HepG2 (cell line): ENCODE measurements around the gene LIMCH1. TPM values are rescaled to one million over a fixed set of nuclear protein-coding genes. Genes with fewer than 3 reads are reported as not detected.

Experiments used
- ATAC-seq: fragments of 200-7000 bp; cut with Tn5 transposase; 3 replicates; pipeline ENCODE4 v1.9.1; 2020; ENCODE audit warnings: mild to moderate bottlenecking, moderate library complexity
- BruUV-seq: library from RNA; stranded (reverse); fragments of 400-500 nt; replicated peaks from 2 replicates; lab custom pipeline; 2021; lab: Mats Ljungman, UMichigan
- CTCF ChIA-PET: fragments of 300-600 bp; formaldehyde crosslinking; extraction: SDS; loops from one replicate; lab custom pipeline; 2021; ENCODE audit warnings: low total read pairs, inconsistent platforms, low intra/inter-chr PET ratio; lab: Yijun Ruan, JAX
- POLR2A ChIA-PET: fragments of 350-600 bp; sonication (Branson Sonifier 250); formaldehyde crosslinking; loops from one replicate; lab custom pipeline; 2020; ENCODE audit warnings: antibody characterized with exemption, inconsistent platforms; lab: Yijun Ruan, JAX
- DNase-seq: peaks from one replicate; pipeline ENCODE4 v3.0.0-alpha.2; 2015; ENCODE audit warnings: low spot score
- FAIRE-seq: peaks from 3 replicates; lab custom pipeline; 2011; peaks lifted over from hg19 to GRCh38; lab: Jason Lieb, UNC
- H2AFZ ChIP-seq: one replicate; pipeline ENCODE4 v1.6.1; 2011; ENCODE audit warnings: low read length, inconsistent platforms
- H3K27ac ChIP-seq: fragments of 300-600 bp; 3 replicates; pipeline ENCODE4 v1.8.0; 2011; ENCODE audit warnings: mixed run types, mild to moderate bottlenecking, mixed read lengths, low read length, inconsistent platforms; ENCODE audit not compliant: insufficient read depth; ENCODE audit errors: extremely low read length
- H3K27me3 ChIP-seq, 2 experiments: fragments of 200-600 bp in 1 of 2; 2 replicates in 1 of 2; 3 replicates in 1 of 2; pipeline versions ENCODE4 v1.6.0 to v1.8.0; 2011; ENCODE audit warnings: low read length in 2 of 2, mild to moderate bottlenecking in 2 of 2, moderate library complexity in 2 of 2, inconsistent platforms in 1 of 2; ENCODE audit not compliant: insufficient read depth in 2 of 2, control insufficient read depth in 1 of 2
- H3K36me3 ChIP-seq, 2 experiments: fragments of 200-600 bp in 1 of 2; replicated peaks in 1 of 2; 2 replicates in 1 of 2; 3 replicates in 1 of 2; pipeline versions ENCODE4 v1.5.1 to v1.8.0; 2011; ENCODE audit warnings: low read length in 2 of 2, inconsistent platforms in 1 of 2; ENCODE audit not compliant: insufficient read depth in 2 of 2, control insufficient read depth in 1 of 2
- H3K4me1 ChIP-seq: 2 replicates; pipeline ENCODE4 v1.5.1; 2012; ENCODE audit warnings: low read length, inconsistent platforms; ENCODE audit not compliant: insufficient read depth
- H3K4me2 ChIP-seq: 2 replicates; pipeline ENCODE4 v1.6.0; 2011; ENCODE audit warnings: low read depth, low read length, inconsistent platforms
- H3K4me3 ChIP-seq, 3 experiments: fragments of 200-600 bp in 1 of 3; sonication (generic), shearing (Covaris generic) in 1 of 3; replicated peaks in 1 of 3; 2 replicates each; pipeline ENCODE4 v1.5.1; 2011 to 2016; ENCODE audit warnings: low read length in 3 of 3, inconsistent platforms in 2 of 3, low read depth in 2 of 3, mild to moderate bottlenecking in 2 of 3, control low read depth in 1 of 3, mixed read lengths in 1 of 3; ENCODE audit not compliant: insufficient read depth in 1 of 3
- H3K79me2 ChIP-seq: one replicate; pipeline ENCODE4 v1.6.1; 2011; ENCODE audit warnings: low read length, inconsistent platforms; ENCODE audit not compliant: insufficient read depth
- H3K9ac ChIP-seq: 2 replicates; pipeline ENCODE4 v1.6.0; 2011; ENCODE audit warnings: mild to moderate bottlenecking, low read depth, low read length, inconsistent platforms; ENCODE audit not compliant: insufficient read depth
- H3K9me3 ChIP-seq: 2 replicates; pipeline ENCODE4 v1.5.1; 2012; ENCODE audit warnings: mild to moderate bottlenecking, low read length
- H4K20me1 ChIP-seq: 2 replicates; pipeline ENCODE4 v1.6.0; 2011; ENCODE audit warnings: inconsistent platforms, mild to moderate bottlenecking, low read length, moderate library complexity; ENCODE audit not compliant: insufficient read depth
- DPF2 ChIP-seq: sonication (generic); formaldehyde crosslinking; IDR thresholded peaks from 2 replicates; pipeline ENCODE4 v1.4.0; 2020; ENCODE audit warnings: mild to moderate bottlenecking, low read depth, missing genetic modification reagents, borderline replicate concordance
- MLXIP ChIP-seq: sonication (generic); formaldehyde crosslinking; IDR thresholded peaks from 2 replicates; pipeline ENCODE4 v1.9.0; 2021; ENCODE audit warnings: missing genetic modification reagents, borderline replicate concordance
- MXD4 ChIP-seq: IDR thresholded peaks from 2 replicates; pipeline ENCODE4 v1.6.1; 2016; ENCODE audit warnings: mild to moderate bottlenecking, missing biosample characterization, missing genetic modification reagents
- POLR2AphosphoS2 ChIP-seq: IDR thresholded peaks from 2 replicates; pipeline ENCODE4 v1.6.1; 2011; ENCODE audit warnings: low read depth, low read length, improper control_type of control experiment
- RAD51 ChIP-seq: fragments of 450-650 bp; IDR thresholded peaks from 2 replicates; pipeline ENCODE4 v1.6.1; 2016; ENCODE audit warnings: borderline replicate concordance
- SUZ12 ChIP-seq: fragments of 150-350 bp; IDR thresholded peaks from 2 replicates; pipeline ENCODE4 v1.6.1; 2014; ENCODE audit warnings: low read depth, low read length
- ZFP36 ChIP-seq: fragments of 150-350 bp; IDR thresholded peaks from 2 replicates; pipeline ENCODE4 v1.6.1; 2018; ENCODE audit warnings: borderline replicate concordance, low read length, low read depth; ENCODE audit not compliant: partially characterized antibody
- ZKSCAN8 ChIP-seq: IDR thresholded peaks from 2 replicates; pipeline ENCODE4 v1.6.1; 2016; ENCODE audit warnings: borderline replicate concordance, missing genetic modification reagents, missing compliant biosample characterization
- ZNF232 ChIP-seq: sonication (generic); formaldehyde crosslinking; IDR thresholded peaks from 2 replicates; pipeline ENCODE4 v1.4.0; 2020; ENCODE audit warnings: missing genetic modification reagents, borderline replicate concordance
- ZNF280D ChIP-seq: sonication (generic); formaldehyde crosslinking; IDR thresholded peaks from 2 replicates; pipeline ENCODE4 v1.5.1; 2020; ENCODE audit warnings: mild to moderate bottlenecking, missing genetic modification reagents
- ZNF337 ChIP-seq: sonication (generic); formaldehyde crosslinking; IDR thresholded peaks from 2 replicates; pipeline ENCODE4 v1.5.1; 2020; ENCODE audit warnings: missing genetic modification reagents, low read depth, mild to moderate bottlenecking, borderline replicate concordance
- ZNF451 ChIP-seq: sonication (generic); formaldehyde crosslinking; IDR thresholded peaks from 2 replicates; pipeline ENCODE4 v1.5.0; 2020; ENCODE audit warnings: mild to moderate bottlenecking, missing genetic modification reagents
- WGBS: methylation state at CpG from one replicate; pipeline ENCODE4 v1.1.6; 2017; ENCODE audit warnings: low lambda C conversion rate; 5-methylcytosine and 5-hydroxymethylcytosine counted together
- in situ Hi-C: cut with HindIII; loops from 2 replicates; pipeline ENCODE4 v1.10.0; 2017; ENCODE audit warnings: low pct_unique_long_range_greater_than_20kb; ENCODE audit not compliant: extremely low pct_ligation_motif_present
- intact Hi-C: fragments of 100-400 bp; cut with micrococcal nuclease; formaldehyde crosslinking; loops from one replicate; pipeline ENCODE4 v1.10.0; 2022; ENCODE audit not compliant: unreplicated experiment
- polyA plus RNA-seq, 8 experiments: library from polyadenylated mRNA; depleted of rRNA in 3 of 8; stranded (reverse) in 7 of 8; unstranded in 1 of 8; fragments of >200 nt; fragmentation: Illumina TruSeq in 4 of 8; extraction: Trizol in 4 of 8; gene quantifications; 2 replicates each; pipeline versions ENCODE4 v1.2.1 to v1.2.3, GENCODE V29; 2011 to 2016; ENCODE audit warnings: low read depth in 4 of 8, missing spikeins in 1 of 8, mixed read lengths in 1 of 8; ENCODE audit not compliant: insufficient read depth in 1 of 8
- total RNA-seq, 5 experiments: library from RNA; depleted of rRNA; stranded (reverse); fragments of >200 nt; fragmentation: Illumina TruSeq; extraction: Trizol; gene quantifications; 2 replicates each; pipeline ENCODE4 v1.2.3, GENCODE V29; 2016; ENCODE audit warnings: low read depth in 1 of 5

LIMCH1 gene
- total and polyA plus RNA-seq, 2 of the 13 experiments (the other 11 are each of a cell fraction or from before 2014, with no cell fraction given): 0.04 TPM; not detected in 1

- CTCF ChIA-PET: no interaction called here
- intact Hi-C loops: no loop called here
Measured at GRCh38 chr4:41579043-41579442, 41.1 kb downstream of the LIMCH1 start.

More at GRCh38 chr4:41579043-41579442, 41.1 kb downstream of the LIMCH1 start:
- TF ChIP-seq MLXIP (CRISPR knock-in tag): no peak
- no peak for TF ChIP-seq ZNF232 (CRISPR knock-in tag)
- no peak for TF ChIP-seq SUZ12
- TF ChIP-seq ZNF451 (CRISPR knock-in tag): no peak
- TF ChIP-seq ZFP36: no peak
- TF ChIP-seq ZNF280D: no peak
- TF ChIP-seq RAD51: no peak
- no peak for TF ChIP-seq DPF2 (CRISPR knock-in tag)
- TF ChIP-seq MXD4 (CRISPR knock-in tag): no peak
- TF ChIP-seq ZNF337 (CRISPR knock-in tag): no peak
- no peak for TF ChIP-seq ZKSCAN8 (CRISPR knock-in tag)
- no peak for TF ChIP-seq POLR2AphosphoS2
- POLR2A ChIA-PET: no interaction called here
- no peak overlapping the region for H2AFZ ChIP-seq
- 26% methylated on average over 3 of the region's 3 CpGs for WGBS
- in situ Hi-C loops: no loop called here
- BruUV-seq: no TSS peak
- H3K9me3 ChIP-seq: no peaks in the 10 kb centered on the region
- no peaks in the 10 kb centered on the region for H3K4me1 ChIP-seq
- H3K36me3 ChIP-seq: no peaks in the 10 kb centered on the region
- H4K20me1 ChIP-seq: no peaks in the 10 kb centered on the region
- no peak overlapping the region for H3K9ac ChIP-seq
- no peak overlapping the region for H3K27ac ChIP-seq
- H3K4me3 ChIP-seq: no peak overlapping the region
- no peaks in the 10 kb centered on the region for H3K27me3 ChIP-seq
- FAIRE-seq (no peak), DNase-seq (no peak), ATAC-seq (no peak)
- H3K4me2 ChIP-seq: no peak overlapping the region
- H3K79me2 ChIP-seq: no peaks in the 10 kb centered on the region
